Activated naive CD4-positive, alpha-beta T cell treated with anti-CD3 and anti-CD28 coated beads, Interleukin-2, amount 50 U/mL, for 16 hours (primary cell): ENCODE results near the gene AMMECR1.

Experiments
- DNase-seq: peaks from one replicate; pipeline ENCODE4 v3.0.0-alpha.2; 2020

AMMECR1 gene

GRCh38 chrX:110310896-110311295, 7.0 kb downstream of the AMMECR1 start:
- peak; percentile 26 for DNase-seq

DNA sequence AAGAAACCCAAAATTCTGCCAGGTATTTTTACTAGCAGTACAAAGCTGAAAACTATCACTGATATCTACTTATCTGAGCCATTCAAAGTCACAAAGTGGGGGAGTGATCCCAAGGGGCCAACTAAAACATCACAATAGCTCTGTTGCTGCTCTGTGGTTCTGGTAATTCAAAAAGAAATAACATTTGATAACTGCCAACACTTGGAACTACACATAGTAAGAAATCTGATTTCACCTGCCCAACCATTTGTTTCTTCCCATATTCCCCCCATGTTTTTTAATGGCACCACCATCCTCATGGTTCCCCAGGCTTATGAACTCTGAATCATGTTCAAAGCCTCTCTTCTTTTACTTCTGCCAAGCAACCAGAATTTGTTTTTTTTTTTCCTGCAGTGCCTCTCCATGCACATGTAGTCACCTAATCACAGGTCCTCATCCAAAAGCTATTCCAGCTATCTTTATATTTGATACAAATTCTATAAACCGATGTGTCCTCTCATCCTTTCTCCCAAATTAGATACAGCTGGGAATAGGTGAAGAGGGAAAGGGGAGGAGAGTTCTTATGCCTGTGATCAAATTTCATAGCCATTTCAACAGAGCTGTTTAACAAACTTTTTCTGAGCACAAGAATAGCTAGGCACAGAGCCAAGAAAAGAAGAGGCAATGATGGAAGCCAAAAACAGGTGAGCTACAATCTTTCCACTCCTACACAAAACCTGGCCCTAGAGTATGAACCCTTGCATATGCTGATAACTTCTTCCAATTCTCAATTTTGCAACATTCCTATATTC, 7.7 kb downstream of the AMMECR1 start:
- no peak for DNase-seq

- DNase-seq = no peak
These were observed 9.7 kb downstream of the AMMECR1 start for GRCh38 chrX:110308220-110308619.

- no peak for DNase-seq
These were observed 13.0 kb downstream of the AMMECR1 start for GRCh38 chrX:110304884-110305283.

DNA sequence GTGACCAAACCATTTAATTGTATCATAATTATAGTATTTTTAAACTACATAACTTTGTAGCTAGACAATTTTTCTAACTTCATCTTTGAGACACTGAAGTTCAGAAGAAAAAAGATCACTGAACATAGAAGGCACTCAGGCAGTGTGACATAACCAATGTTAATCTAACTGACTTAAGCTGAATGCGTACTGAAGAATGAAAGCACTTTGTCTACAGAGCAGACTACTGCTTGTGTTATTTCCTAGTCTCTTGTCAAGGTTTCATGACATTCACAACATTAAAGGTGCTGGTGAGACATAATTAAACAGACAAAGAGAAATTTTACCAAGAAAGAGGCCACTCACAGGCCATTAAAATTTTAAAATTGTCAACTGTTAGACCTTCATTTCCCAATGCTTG, 13.5 kb downstream of the AMMECR1 start:
- no peak for DNase-seq

GRCh38 chrX:110302975-110303374, 14.9 kb downstream of the AMMECR1 start:
- no peak for DNase-seq

DNA sequence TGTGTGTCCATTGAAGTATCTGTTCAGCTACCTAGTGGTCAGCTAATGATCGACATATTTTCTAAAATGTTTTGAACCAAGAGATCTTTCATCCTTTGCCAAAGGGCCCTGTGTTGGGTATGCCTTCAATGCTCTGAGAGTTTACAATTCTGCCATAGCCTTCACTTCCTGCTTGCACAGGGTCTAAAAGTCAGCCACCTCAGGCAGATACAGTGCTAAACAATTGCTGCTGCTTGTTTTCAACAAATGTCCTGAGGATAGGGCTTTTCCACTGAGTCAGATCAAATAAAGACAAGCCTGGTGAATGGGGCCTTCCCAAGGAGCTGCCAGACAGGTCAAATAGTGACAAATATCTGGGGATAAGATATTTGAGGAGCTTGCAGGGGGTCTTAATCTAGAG, 16.7 kb downstream of the AMMECR1 start:
- no peak for DNase-seq

DNA sequence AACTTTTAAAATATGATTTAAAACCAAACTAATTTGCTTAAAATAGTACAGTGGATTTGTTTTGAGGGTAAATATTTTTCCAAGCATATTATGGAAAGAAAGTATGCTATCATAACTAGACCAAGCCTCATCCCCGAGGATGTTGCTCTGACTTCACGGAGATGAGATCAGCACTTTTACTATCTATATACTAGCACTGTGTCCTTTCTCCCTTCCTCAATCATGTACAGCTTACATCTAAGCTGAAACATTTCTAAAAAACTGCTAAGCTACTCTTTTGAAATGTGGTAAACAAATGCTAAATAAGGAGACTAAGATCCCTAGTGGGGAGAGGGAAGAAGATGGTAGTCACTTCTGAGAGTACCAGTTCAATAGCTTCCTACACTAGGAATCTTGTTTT, 23.8 kb downstream of the AMMECR1 start:
- no peak for DNase-seq

GRCh38 chrX:110293658-110294057, 24.2 kb downstream of the AMMECR1 start:
- DNase-seq = no peak

GRCh38 chrX:110287605-110288004, 30.3 kb downstream of the AMMECR1 start:
- no peak for DNase-seq

DNA sequence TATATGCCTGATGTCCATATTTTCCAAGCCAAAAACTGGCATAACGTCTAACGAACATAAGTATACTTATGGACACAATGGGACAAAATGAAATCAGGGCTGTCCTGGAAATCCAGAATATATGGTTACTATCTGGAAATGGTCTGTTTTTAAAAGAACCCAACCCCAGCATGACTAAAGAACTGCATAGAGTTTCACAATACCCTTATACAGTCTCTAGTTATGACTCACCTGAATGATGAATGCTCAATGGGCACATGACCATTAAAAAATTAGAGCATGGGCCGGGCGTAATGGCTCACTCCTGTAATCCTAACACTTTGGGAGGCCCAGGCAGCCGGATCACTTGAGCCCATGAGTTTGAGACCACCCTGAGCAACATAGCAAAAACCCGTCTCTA, 31.8 kb downstream of the AMMECR1 start:
- no peak for DNase-seq

- no peak for DNase-seq
These were observed 33.7 kb downstream of the AMMECR1 start for GRCh38 chrX:110284159-110284558.

DNA sequence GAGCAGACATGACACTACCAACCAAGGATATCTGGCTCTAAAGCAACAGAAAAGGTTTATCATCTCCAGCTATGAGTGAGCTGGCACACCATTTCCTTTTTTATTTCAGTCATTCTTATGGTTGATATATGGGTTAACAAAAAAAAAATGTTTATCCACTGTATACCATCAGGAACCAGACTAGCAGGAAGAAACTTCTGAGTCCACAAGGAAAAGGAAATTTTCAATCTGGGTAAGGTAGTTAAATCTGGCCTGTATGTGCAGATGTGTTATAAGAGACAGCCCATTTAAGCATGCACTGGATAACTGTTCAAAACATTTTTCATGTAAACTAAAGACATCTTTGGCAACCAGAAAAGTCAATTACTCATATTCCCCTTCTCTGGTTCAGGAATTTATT, 35.0 kb downstream of the AMMECR1 start:
- DNase-seq = no peak

DNA sequence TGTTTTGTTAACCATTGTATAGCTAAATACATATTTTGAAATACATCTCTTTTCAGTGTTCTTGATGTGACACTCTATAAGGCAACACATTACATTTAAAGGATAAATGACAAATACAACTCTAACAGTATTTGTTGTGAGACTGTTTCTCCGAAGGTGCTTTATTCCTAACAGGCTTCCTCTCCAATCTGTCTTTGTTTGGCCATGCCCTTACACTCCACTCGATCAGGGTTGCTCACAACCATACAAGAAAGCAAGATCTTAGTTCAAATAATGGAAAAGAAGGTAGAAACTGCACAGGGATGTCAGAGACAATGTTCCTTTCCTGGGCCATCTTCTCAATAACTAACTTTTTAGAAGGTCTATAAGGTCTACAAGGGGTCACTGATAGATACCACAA, 36.5 kb downstream of the AMMECR1 start:
- no peak for DNase-seq

DNA sequence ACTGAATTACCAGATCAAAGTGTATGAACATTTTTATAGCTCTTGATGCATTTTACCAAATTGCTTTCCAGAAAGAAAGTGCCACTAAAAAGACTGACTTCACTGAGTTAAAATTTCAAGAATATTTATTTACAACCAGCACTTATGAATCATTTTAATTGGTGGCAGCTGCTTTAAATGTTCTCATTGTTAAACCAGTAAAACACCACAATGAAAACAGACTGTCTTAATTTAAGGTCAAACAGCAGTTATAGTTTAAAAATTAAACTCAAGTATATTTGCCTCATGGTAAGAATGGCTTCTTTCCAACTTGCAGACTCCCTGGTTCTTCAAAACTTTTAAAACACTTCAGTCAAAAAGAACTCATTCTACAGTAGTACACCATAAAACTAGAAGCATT, 36.9 kb downstream of the AMMECR1 start:
- DNase-seq = no peak

DNA sequence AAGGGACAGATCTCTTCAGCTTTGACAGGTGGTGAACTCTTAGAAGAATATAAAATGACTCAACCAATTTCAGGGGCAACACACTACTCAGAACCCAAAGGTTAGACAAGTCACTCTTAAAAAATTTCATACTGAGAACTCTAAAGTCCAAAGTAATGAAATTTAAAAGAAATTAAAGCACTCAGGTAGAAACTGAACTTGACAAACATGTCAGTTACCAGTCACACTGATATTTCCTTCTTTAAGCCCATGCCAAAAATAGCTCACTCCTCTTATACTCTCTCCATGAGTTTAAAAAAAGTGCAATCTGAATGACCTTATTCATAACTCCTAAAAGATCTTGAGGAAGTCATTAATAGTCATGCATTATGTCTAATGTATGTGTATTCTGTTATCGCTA, 40.3 kb downstream of the AMMECR1 start:
- no peak for DNase-seq

- no peak for DNase-seq
These were observed 41.1 kb downstream of the AMMECR1 start for GRCh38 chrX:110276778-110277177.

- DNase-seq = no peak
These were observed 49.0 kb downstream of the AMMECR1 start for GRCh38 chrX:110268886-110269285.

DNA sequence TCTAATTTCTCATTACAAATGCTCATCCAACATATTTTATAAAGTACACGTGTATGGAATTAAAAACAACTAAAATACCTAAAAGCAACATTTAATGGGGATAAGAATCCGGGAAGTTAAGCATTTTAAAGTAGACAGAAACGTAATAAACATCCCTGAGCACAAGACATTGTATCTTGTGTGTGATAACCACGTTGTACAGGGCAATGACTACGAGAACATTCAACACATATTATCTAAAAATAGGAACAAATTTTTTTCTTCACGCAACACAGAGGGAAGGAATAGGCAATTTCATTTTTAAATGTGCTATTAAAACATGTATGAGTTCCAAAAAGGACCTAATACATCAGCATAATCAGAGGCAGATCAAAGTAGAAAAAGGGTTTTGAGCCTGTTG, 49.5 kb downstream of the AMMECR1 start:
- DNase-seq = no peak

GRCh38 chrX:110267874-110268273, 50.0 kb downstream of the AMMECR1 start:
- DNase-seq = no peak

- no peak for DNase-seq
These were observed 52.2 kb downstream of the AMMECR1 start for GRCh38 chrX:110265661-110266060.

DNA sequence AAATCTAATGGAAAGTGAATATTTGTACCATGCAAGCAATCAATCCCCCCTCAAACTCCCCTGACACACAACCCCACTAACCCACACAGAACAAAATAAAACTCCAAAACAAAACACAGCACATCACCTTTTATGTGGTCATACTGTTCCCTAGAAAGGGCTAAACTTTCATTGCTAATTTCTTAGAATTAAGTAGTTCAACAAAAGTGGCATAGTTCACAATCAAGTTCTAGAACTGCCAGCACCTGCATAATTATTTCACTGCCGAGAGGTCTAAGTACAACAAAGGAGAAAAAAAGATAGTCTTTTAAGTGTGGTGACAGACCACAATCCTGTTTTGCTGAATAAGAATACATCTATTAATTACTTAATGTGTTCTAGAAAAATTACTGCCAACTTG, 58.8 kb downstream of the AMMECR1 start:
- DNase-seq = no peak

GRCh38 chrX:110258552-110258951, 59.3 kb downstream of the AMMECR1 start:
- DNase-seq = no peak

DNA sequence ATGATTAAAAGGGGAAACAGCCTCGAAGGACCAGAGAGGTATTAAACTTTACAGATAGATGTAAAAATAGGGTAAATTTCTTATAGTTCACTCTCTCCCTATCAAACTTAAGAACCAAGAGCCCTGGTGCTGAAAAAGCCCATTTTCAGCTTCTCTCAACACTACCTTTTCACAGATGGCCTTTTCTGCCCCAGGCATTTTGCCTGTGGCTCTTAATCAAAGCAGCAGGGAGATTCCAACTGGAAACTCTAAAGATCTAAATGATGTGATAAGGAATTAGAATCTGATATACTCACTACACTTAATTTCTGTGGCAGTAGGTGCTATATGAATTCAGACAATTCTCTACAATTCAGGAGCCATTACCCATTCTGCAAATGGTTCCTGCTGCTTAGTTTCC, 60.0 kb downstream of the AMMECR1 start:
- no peak for DNase-seq

DNA sequence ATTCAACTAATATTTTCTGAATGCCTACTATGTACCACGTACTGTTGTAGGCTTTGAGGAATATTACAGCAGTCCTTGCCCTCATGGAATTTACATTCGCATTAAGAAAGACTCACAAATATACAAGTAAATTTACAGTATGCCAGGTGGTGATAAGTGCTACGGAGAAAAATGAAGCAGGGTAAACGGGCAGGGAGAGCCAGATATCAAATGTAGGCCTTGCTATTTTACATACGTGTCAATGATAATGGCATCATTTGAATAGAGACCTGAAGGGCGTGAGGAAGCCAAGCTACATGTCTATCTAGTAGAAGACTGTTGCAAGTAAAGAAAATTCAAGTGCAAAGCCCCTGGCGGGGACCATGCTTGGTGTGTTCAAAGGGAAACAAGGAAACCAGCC, 65.2 kb downstream of the AMMECR1 start:
- no peak for DNase-seq
